BE2C (cell line): Measurements from ENCODE around the gene JAKMIP3.

ENCODE experiments used
- DNase-seq: peaks from one replicate; pipeline ENCODE4 v3.0.0-alpha.2; 2020
- H3K27me3 ChIP-seq: fragments of 250-450 bp; sonication (Bioruptor Pico); 2 replicates; pipeline ENCODE4 v1.5.1; 2020; ENCODE audit warnings: mild to moderate bottlenecking
- H3K36me3 ChIP-seq: fragments of 250-450 bp; sonication (Bioruptor Pico); 2 replicates; pipeline ENCODE4 v1.5.1; 2020; ENCODE audit warnings: mild to moderate bottlenecking
- H3K4me1 ChIP-seq: fragments of 250-450 bp; sonication (Bioruptor Pico); 2 replicates; pipeline ENCODE4 v1.5.1; 2020
- H3K4me3 ChIP-seq: 2 replicates; pipeline ENCODE4 v1.5.1; 2011; ENCODE audit warnings: low read depth, low read length
- H3K9me3 ChIP-seq: fragments of 250-450 bp; sonication (Bioruptor Pico); 2 replicates; pipeline ENCODE4 v1.5.1; 2020
- CTCF ChIP-seq: IDR thresholded peaks from 2 replicates; pipeline ENCODE4 v1.5.1; 2012; ENCODE audit warnings: mild to moderate bottlenecking, low read depth, low read length

The JAKMIP3 gene

GRCh38 chr10:132056663-132057062, 9.1 kb upstream of the JAKMIP3 start:
- Histone ChIP-seq H3K27me3 (no peaks in the 10 kb centered on the region), H3K9me3 (no peaks in the 10 kb centered on the region), H3K36me3 (no peaks in the 10 kb centered on the region), H3K4me3 (no peak overlapping the region), H3K4me1 (no peaks in the 10 kb centered on the region)
- no peak for DNase-seq
- no peak for TF ChIP-seq CTCF

GRCh38 chr10:132057191-132057681, 8.5 kb upstream of the JAKMIP3 start:
- H3K36me3 ChIP-seq = no peaks in the 10 kb centered on the region
- no peaks in the 10 kb centered on the region for H3K27me3 ChIP-seq
- no peaks in the 10 kb centered on the region for H3K4me1 ChIP-seq
- no peak overlapping the region for H3K4me3 ChIP-seq
- DNase-seq = no peak
- no peak for TF ChIP-seq CTCF
- H3K9me3 ChIP-seq = no peaks in the 10 kb centered on the region

GRCh38 chr10:132058111-132058745, 7.5 kb upstream of the JAKMIP3 start:
- Histone ChIP-seq H3K4me3 (no peak overlapping the region), H3K27me3 (no peaks in the 10 kb centered on the region), H3K4me1 (no peaks in the 10 kb centered on the region), H3K36me3 (no peaks in the 10 kb centered on the region), H3K9me3 (no peaks in the 10 kb centered on the region)
- TF ChIP-seq CTCF = no peak
- DNase-seq = no peak

- no peaks in the 10 kb centered on the region for H3K27me3 ChIP-seq
- no peaks in the 10 kb centered on the region for H3K9me3 ChIP-seq
- no peak for TF ChIP-seq CTCF
- H3K4me1 ChIP-seq = no peaks in the 10 kb centered on the region
- H3K4me3 ChIP-seq = no peak overlapping the region
- DNase-seq = no peak
- no peaks in the 10 kb centered on the region for H3K36me3 ChIP-seq
These were observed 6.7 kb upstream of the JAKMIP3 start for GRCh38 chr10:132058793-132059759.

- no peaks in the 10 kb centered on the region for H3K9me3 ChIP-seq
- no peaks in the 10 kb centered on the region for H3K4me1 ChIP-seq
- TF ChIP-seq CTCF = no peak
- DNase-seq = no peak
- no peak overlapping the region for H3K4me3 ChIP-seq
- no peaks in the 10 kb centered on the region for H3K27me3 ChIP-seq
- H3K36me3 ChIP-seq = no peaks in the 10 kb centered on the region
These were observed 5.8 kb upstream of the JAKMIP3 start for GRCh38 chr10:132059760-132060508.
